Skeletal muscle satellite cell (primary cell): ENCODE data around the gene ZNF608.
A peak's percentile ranks its signal among the peaks of the same experiment; 100 is the strongest.

Experiments used
- H3K27me3 ChIP-seq: 2 replicates; pipeline ENCODE4 v1.7.0; 2013; ENCODE audit warnings: low read length; ENCODE audit not compliant: control insufficient read depth, insufficient read depth
- H3K36me3 ChIP-seq: 2 replicates; pipeline ENCODE4 v1.7.0; 2013; ENCODE audit warnings: mild to moderate bottlenecking, control low read depth, low read length; ENCODE audit not compliant: insufficient read depth
- H3K4me1 ChIP-seq: 2 replicates; pipeline ENCODE4 v1.7.0; 2013; ENCODE audit warnings: low read length; ENCODE audit not compliant: control insufficient read depth, insufficient read depth
- H3K4me2 ChIP-seq: 2 replicates; pipeline ENCODE4 v1.7.0; 2013; ENCODE audit warnings: mild to moderate bottlenecking, low read length
- H3K4me3 ChIP-seq: 2 replicates; pipeline ENCODE4 v1.7.0; 2013; ENCODE audit warnings: low read length
- H3K9ac ChIP-seq: 2 replicates; pipeline ENCODE4 v1.7.0; 2013; ENCODE audit warnings: mild to moderate bottlenecking, low read depth, low read length, moderate library complexity
- H3K9me3 ChIP-seq: replicated peaks from 2 replicates; pipeline ENCODE4 v1.7.0; 2013; ENCODE audit warnings: mild to moderate bottlenecking, control low read depth, low read length

The ZNF608 gene

GRCh38 chr5:124742521-124742920, 3.9 kb downstream of the ZNF608 start:
- H3K4me3 ChIP-seq: peak overlapping the region; percentile 80
- H3K4me2 ChIP-seq: peak overlapping the region; percentile 94
- H3K36me3 ChIP-seq: no peaks in the 10 kb centered on the region
- no peaks in the 10 kb centered on the region for H3K27me3 ChIP-seq
- H3K9ac ChIP-seq: peak overlapping the region; percentile 1
- no peaks in the 10 kb centered on the region for H3K9me3 ChIP-seq
- peaks cover 43% of the 10 kb centered on the region for H3K4me1 ChIP-seq

GRCh38 chr5:124741711-124742496, 4.5 kb downstream of the ZNF608 start:
- H3K27me3 ChIP-seq: no peaks in the 10 kb centered on the region
- H3K4me1 ChIP-seq: peaks cover 44% of the 10 kb centered on the region
- H3K9ac ChIP-seq: peak overlapping the region; percentile 7
- H3K4me2 ChIP-seq: peak overlapping the region; percentile 94
- no peaks in the 10 kb centered on the region for H3K9me3 ChIP-seq
- peak overlapping the region; percentile 34 for H3K4me3 ChIP-seq
- no peaks in the 10 kb centered on the region for H3K36me3 ChIP-seq

DNA sequence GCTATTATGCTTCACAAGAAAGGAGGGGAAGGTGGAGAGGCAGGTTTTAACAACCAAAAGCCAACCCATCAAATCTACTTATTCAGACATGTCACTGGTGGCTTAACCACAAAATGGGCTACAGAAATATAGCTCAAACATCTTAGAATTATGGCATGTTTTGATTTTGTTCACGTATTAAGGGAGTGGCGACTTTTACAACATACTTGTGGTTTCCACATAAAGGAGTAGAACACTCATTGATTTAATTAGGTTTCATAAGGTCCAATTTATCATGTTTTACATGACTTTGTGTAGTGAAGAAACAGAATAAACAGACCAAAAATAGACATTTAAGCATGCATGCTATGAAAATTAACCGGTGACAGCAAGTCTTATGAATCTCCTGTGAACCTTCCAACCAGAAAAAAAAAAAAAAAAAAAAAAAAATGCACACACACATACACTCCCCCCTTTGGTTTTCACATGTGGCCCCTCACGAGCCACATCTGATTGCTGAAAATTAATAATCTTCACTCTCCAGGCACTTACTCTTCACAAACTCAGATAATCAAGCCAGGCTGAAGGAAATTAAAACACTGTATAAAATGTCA, 5.4 kb downstream of the ZNF608 start:
- no peaks in the 10 kb centered on the region for H3K27me3 ChIP-seq
- H3K9me3 ChIP-seq: no peaks in the 10 kb centered on the region
- H3K9ac ChIP-seq: no peak overlapping the region
- peak overlapping the region; percentile 94 for H3K4me2 ChIP-seq
- no peak overlapping the region for H3K4me3 ChIP-seq
- H3K4me1 ChIP-seq: peaks cover 52% of the 10 kb centered on the region
- H3K36me3 ChIP-seq: no peaks in the 10 kb centered on the region

DNA sequence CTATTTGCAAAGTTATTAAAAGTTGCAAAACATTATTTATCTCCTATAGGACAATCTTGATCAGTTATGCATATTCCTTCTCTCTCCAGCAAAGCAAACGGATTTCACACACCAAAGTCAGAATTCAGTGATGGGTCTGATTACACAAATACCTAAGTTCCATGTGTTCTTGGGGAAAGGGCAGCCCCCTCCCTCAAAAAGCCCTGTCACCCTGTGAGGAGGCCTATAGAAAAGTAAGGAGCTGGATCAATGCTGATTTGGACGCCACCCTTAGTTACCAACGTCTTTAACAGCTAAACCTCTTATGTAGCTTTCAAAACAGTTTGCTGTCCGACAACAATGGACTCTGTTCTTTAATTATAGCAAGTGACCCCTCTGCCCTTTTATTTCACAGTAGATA, 6.4 kb downstream of the ZNF608 start:
- no peaks in the 10 kb centered on the region for H3K36me3 ChIP-seq
- no peaks in the 10 kb centered on the region for H3K27me3 ChIP-seq
- no peak overlapping the region for H3K9ac ChIP-seq
- H3K4me3 ChIP-seq: no peak overlapping the region
- H3K4me1 ChIP-seq: peaks cover 60% of the 10 kb centered on the region
- H3K9me3 ChIP-seq: no peaks in the 10 kb centered on the region
- H3K4me2 ChIP-seq: no peak overlapping the region

DNA sequence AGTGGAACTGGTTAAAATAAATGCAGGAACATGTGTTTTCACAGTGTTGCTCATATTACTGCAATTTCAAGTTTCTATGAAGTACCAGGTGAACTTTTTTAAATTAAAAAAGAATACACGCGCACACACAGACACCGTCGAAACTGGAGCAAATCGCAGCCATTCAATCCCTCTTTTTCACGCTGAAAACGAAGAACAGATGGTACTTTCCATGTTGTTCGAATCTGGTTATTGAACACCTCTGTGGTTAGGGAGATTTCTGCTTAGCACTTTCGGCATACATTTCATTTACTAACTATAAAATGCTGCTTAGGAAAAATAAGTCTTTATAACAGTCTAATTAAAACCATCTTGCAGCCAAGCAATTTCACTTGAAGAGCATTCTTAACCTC, 6.8 kb downstream of the ZNF608 start:
- Histone ChIP-seq H3K4me1 (peaks cover 60% of the 10 kb centered on the region), H3K4me2 (no peak overlapping the region), H3K9ac (no peak overlapping the region), H3K36me3 (no peaks in the 10 kb centered on the region), H3K4me3 (no peak overlapping the region), H3K9me3 (no peaks in the 10 kb centered on the region), H3K27me3 (no peaks in the 10 kb centered on the region)

GRCh38 chr5:124738681-124739633, 7.5 kb downstream of the ZNF608 start:
- H3K4me2 ChIP-seq: no peak overlapping the region
- H3K27me3 ChIP-seq: no peaks in the 10 kb centered on the region
- H3K9me3 ChIP-seq: no peaks in the 10 kb centered on the region
- H3K4me1 ChIP-seq: peaks cover 56% of the 10 kb centered on the region
- H3K9ac ChIP-seq: no peak overlapping the region
- no peaks in the 10 kb centered on the region for H3K36me3 ChIP-seq
- no peak overlapping the region for H3K4me3 ChIP-seq

GRCh38 chr5:124737651-124738050, 8.8 kb downstream of the ZNF608 start:
- Histone ChIP-seq H3K27me3 (no peaks in the 10 kb centered on the region), H3K36me3 (no peaks in the 10 kb centered on the region), H3K4me3 (no peak overlapping the region), H3K9me3 (no peaks in the 10 kb centered on the region), H3K4me2 (no peak overlapping the region), H3K4me1 (peaks cover 46% of the 10 kb centered on the region), H3K9ac (no peak overlapping the region)

DNA sequence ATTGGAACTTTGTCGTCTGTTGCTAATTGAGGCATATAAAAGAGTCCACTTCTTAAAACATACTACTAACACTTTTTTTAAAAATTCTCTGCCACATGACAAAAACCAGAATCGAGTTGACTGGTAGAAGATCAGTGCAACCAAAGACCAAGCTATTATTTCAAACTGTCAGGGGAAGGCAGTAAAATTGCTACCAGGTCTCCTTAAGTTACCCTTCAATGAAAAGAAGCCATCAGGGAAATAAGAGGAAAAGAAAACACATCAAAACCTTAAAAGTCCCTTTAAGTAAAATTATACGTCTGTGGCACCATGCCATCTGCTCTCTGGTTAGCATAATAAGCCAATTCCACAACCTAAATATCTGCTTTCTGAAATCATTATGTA, 9.6 kb downstream of the ZNF608 start:
- no peaks in the 10 kb centered on the region for H3K27me3 ChIP-seq
- no peak overlapping the region for H3K9ac ChIP-seq
- H3K4me3 ChIP-seq: no peak overlapping the region
- no peak overlapping the region for H3K4me2 ChIP-seq
- H3K36me3 ChIP-seq: no peaks in the 10 kb centered on the region
- H3K4me1 ChIP-seq: peaks cover 38% of the 10 kb centered on the region
- no peaks in the 10 kb centered on the region for H3K9me3 ChIP-seq

DNA sequence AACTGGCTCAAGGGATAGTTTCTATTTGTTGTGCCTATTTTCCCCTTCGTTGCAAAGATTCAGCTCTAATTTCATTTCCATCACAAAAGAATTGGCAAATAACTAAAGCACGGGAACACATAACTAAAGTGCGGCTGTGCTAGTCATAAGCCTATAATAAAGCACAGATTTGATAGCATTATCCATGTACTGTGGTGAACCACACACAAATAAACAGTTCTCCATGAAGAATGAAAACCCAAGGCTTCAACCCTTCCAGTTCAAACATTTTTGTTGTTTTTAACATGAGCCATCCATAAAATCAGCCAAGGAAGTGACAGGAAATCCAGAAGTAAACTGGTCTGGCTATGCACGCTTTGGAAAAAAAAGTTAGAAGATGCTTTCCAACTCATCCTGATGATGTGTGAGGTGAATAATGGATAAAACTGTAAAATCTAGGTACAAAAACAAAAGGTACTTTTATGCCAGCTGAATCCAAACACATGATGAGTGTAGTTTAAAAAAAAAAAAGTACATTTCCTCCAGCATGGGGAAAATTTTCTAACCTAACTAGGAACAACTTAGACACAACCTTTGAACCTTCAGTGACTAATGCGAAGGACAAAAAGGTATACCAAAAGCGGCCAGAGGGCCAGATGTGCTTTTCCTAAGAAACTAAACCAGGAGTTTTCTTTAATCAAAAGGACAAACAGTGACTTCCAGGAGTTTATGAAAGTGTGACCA, 10.2 kb downstream of the ZNF608 start:
- Histone ChIP-seq H3K4me1 (peaks cover 32% of the 10 kb centered on the region), H3K4me3 (peak overlapping the region; percentile 62)

DNA sequence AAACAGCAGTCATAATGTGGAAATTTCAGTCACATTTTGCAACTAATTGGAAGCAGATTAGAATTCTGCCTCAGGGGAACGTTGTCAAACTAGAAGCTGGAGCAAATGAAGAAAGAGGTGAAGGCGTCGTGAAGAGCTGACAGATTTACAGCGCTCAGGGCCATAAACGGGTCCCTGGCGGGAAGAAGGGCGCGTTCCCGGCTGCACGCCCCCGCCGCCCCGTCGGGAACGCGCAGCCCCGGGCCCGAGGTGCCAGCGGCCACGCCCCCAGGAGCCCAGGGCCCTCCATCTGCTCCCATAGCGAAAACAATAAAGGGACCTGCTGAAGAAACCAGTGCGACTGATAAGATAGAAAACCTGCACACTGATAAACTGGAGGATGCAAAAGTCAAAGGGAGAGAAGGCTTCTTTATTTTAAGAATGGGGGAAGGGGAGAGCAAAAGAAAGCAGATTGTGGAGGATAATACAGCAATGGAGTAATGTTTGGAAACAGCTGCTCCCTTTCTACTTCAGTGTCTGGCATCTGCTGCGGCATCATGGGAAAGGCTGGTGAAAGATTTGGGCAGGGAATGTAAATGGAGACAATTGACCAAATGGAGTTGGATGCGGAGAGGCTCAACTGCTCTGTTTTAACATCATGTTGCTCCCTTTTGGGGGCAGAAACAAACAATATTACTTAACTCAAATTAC, 11.1 kb downstream of the ZNF608 start:
- peaks cover 24% of the 10 kb centered on the region for H3K4me1 ChIP-seq
- peak overlapping the region; percentile 81 for H3K4me2 ChIP-seq
- peak overlapping the region; percentile 62 for H3K4me3 ChIP-seq
- H3K36me3 ChIP-seq: no peaks in the 10 kb centered on the region
- no peaks in the 10 kb centered on the region for H3K9me3 ChIP-seq
- H3K9ac ChIP-seq: peak overlapping the region; percentile 43
- no peaks in the 10 kb centered on the region for H3K27me3 ChIP-seq

More for the DNA sequence above, 10.2 kb downstream of the ZNF608 start:
- Histone ChIP-seq H3K9ac (peak overlapping the region; percentile 43), H3K27me3 (no peaks in the 10 kb centered on the region), H3K36me3 (no peaks in the 10 kb centered on the region), H3K9me3 (no peaks in the 10 kb centered on the region), H3K4me2 (peak overlapping the region; percentile 81)
